GM12865 (cell line): ENCODE data around the gene AHI1.

Source experiments
- DNase-seq: peaks from one replicate; pipeline ENCODE4 v3.0.0; 2010; ENCODE audit warnings: low read depth
- H3K4me3 ChIP-seq: 2 replicates; pipeline ENCODE4 v1.5.1; 2011; ENCODE audit warnings: mild to moderate bottlenecking, low read depth, low read length, control low read depth
- CTCF ChIP-seq: IDR thresholded peaks from 2 replicates; pipeline ENCODE4 v1.5.1; 2011; ENCODE audit warnings: low read length, control low read depth, low read depth, inconsistent platforms; ENCODE audit not compliant: insufficient read depth; ENCODE audit errors: missing control alignments

Gene AHI1

GRCh38 chr6:135296715-135297114 lies 200.8 kb downstream of the AHI1 start:
- no peak overlapping the region for H3K4me3 ChIP-seq
- DNase-seq = no peak
- no peak for TF ChIP-seq CTCF

GRCh38 chr6:135295085-135295484 lies 202.5 kb downstream of the AHI1 start:
- no peak overlapping the region for H3K4me3 ChIP-seq
- no peak for TF ChIP-seq CTCF
- no peak for DNase-seq

GRCh38 chr6:135291288-135292076 lies 206.1 kb downstream of the AHI1 start:
- no peak for TF ChIP-seq CTCF
- H3K4me3 ChIP-seq = no peak overlapping the region
- no peak for DNase-seq

- no peak overlapping the region for H3K4me3 ChIP-seq
- no peak for DNase-seq
- TF ChIP-seq CTCF = no peak
These were observed 207.7 kb downstream of the AHI1 start for GRCh38 chr6:135289816-135290215.

- TF ChIP-seq CTCF = no peak
- no peak for DNase-seq
- H3K4me3 ChIP-seq = no peak overlapping the region
These were observed 210.5 kb downstream of the AHI1 start for GRCh38 chr6:135286962-135287538.

- no peak for TF ChIP-seq CTCF
- H3K4me3 ChIP-seq = no peak overlapping the region
- DNase-seq = no peak
These were observed 212.4 kb downstream of the AHI1 start for GRCh38 chr6:135285165-135285564.
